Measurements from ENCODE around the gene CRK.

Gene CRK

DNA sequence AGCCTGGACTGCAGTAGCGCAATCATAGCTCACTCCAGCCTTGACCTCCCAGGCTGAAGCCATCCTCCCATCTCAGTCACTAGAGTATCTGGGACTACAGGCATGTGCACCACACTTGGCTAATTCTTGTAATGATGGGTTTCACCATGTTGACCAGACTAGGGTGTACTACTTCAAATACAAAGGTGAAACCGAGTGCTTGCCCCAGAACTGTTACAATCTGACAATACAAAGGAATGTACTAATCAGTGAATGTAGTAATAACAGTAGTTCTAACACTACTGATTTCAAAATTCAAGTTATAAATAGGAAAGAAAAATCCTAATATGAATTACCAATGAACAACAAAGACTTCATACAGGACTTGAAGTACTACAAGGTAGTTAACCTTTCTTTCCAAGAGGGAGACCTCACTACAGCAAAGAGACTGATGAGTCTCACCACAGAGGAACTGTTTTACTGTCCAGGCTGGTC, 24.4 kb downstream of the CRK start:
- no peaks in the 10 kb centered on the region for H3K9me3 ChIP-seq (ENCODE audit: severe bottlenecking)
- no peaks in the 10 kb centered on the region for H3K27me3 ChIP-seq (ENCODE audit: insufficient read depth, poor library complexity, severe bottlenecking)
- TF ChIP-seq CTCF (IDR thresholded peaks at IDR 0.05; ENCODE audit: poor library complexity, severe bottlenecking), result no peak
- no peak overlapping the region for H3K4me3 ChIP-seq (ENCODE audit: severe bottlenecking)
- H3K36me3 ChIP-seq (ENCODE audit: low read depth), result peaks cover 54% of the 10 kb centered on the region
- DNase-seq (ENCODE audit: low spot score) (no peak), ATAC-seq (ENCODE audit: low read depth) (no peak)
- H3K4me1 ChIP-seq (ENCODE audit: insufficient read depth, poor library complexity, severe bottlenecking), result no peaks in the 10 kb centered on the region
- H3K27ac ChIP-seq (ENCODE audit: poor library complexity, severe bottlenecking), result no peak overlapping the region

DNA sequence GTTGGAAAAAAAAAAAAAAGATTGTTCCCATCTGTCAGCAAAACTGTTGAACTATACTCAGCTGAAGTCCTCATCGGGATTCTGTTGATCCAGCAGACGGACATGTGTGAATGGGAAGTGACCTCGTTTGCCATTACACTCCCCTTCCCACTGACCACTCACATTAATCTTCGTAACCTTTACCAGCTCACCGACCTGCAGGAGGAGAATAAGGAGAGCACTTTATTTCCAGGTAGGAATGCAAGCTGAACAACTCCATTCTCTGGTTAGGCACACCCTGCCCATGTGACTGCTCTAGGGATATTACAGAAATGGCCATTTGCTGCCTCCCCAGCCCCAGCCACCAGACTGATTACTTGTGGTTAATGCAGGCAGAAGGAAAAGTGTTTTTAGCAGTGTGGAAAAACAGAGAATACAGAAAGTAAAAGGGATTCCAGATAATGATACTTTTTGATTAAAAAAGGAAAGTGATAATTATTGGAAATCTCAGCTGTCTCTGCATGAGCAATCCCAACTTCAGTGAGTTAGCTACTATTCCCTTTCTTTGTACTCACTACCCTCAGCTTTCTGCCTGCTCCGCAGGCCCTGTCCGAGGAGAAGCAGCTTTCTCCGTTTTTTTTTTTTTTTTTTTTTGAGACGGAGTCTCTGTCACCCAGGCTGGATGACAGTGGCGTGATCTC, 32.4 kb downstream of the CRK start:
- peak overlapping the region; percentile 71 for H3K27ac ChIP-seq (ENCODE audit: poor library complexity, severe bottlenecking)
- TF ChIP-seq CTCF (IDR thresholded peaks at IDR 0.05; ENCODE audit: poor library complexity, severe bottlenecking), result no peak
- no peak overlapping the region for H3K4me3 ChIP-seq (ENCODE audit: severe bottlenecking)
- peaks cover 41% of the 10 kb centered on the region for H3K36me3 ChIP-seq (ENCODE audit: low read depth)
- DNase-seq (ENCODE audit: low spot score), result no peak
- H3K4me1 ChIP-seq (ENCODE audit: insufficient read depth, poor library complexity, severe bottlenecking), result peaks cover 13% of the 10 kb centered on the region
- no peak for ATAC-seq (ENCODE audit: low read depth)
- no peaks in the 10 kb centered on the region for H3K27me3 ChIP-seq (ENCODE audit: insufficient read depth, poor library complexity, severe bottlenecking)
- H3K9me3 ChIP-seq (ENCODE audit: severe bottlenecking), result no peaks in the 10 kb centered on the region

- Histone ChIP-seq H3K27me3 (ENCODE audit: insufficient read depth, poor library complexity, severe bottlenecking) (no peaks in the 10 kb centered on the region), H3K4me1 (ENCODE audit: insufficient read depth, poor library complexity, severe bottlenecking) (peaks cover 13% of the 10 kb centered on the region), H3K4me3 (ENCODE audit: severe bottlenecking) (no peak overlapping the region), H3K36me3 (ENCODE audit: low read depth) (peaks cover 41% of the 10 kb centered on the region), H3K9me3 (ENCODE audit: severe bottlenecking) (no peaks in the 10 kb centered on the region), H3K27ac (ENCODE audit: poor library complexity, severe bottlenecking) (peak overlapping the region; percentile 71)
- DNase-seq (ENCODE audit: low spot score), result peak; percentile 75
- ATAC-seq (ENCODE audit: low read depth), result peak; percentile 98
- no peak for TF ChIP-seq CTCF (IDR thresholded peaks at IDR 0.05; ENCODE audit: poor library complexity, severe bottlenecking)
Observed at GRCh38 chr17:1422885-1423284, 33.1 kb downstream of the CRK start.

DNA sequence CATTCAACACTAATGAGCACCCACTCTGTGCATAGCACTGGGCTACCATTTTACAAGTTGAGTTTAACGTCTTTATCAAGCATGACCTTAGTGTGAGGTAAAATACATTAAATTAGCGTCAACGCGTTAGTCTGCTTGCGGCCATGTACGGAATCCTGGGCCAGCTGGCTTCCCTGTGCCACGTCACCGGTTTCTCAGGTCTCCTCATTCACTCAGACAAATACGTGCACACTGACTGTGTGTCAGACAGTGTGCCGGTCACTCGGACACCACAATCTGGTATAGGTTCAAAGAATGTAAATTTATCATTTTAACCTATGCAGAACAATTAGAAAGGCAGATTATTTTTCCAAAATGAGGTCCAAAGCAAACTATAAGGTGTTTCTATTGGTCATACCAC, 34.6 kb downstream of the CRK start:
- H3K4me1 ChIP-seq (ENCODE audit: insufficient read depth, poor library complexity, severe bottlenecking), result peaks cover 13% of the 10 kb centered on the region
- no peak for DNase-seq (ENCODE audit: low spot score)
- ATAC-seq (ENCODE audit: low read depth), result no peak
- no peak for TF ChIP-seq CTCF (IDR thresholded peaks at IDR 0.05; ENCODE audit: poor library complexity, severe bottlenecking)
- no peaks in the 10 kb centered on the region for H3K9me3 ChIP-seq (ENCODE audit: severe bottlenecking)
- no peaks in the 10 kb centered on the region for H3K27me3 ChIP-seq (ENCODE audit: insufficient read depth, poor library complexity, severe bottlenecking)
- H3K4me3 ChIP-seq (ENCODE audit: severe bottlenecking), result no peak overlapping the region
- H3K36me3 ChIP-seq (ENCODE audit: low read depth), result peaks cover 37% of the 10 kb centered on the region
- H3K27ac ChIP-seq (ENCODE audit: poor library complexity, severe bottlenecking), result peak overlapping the region; percentile 71

DNA sequence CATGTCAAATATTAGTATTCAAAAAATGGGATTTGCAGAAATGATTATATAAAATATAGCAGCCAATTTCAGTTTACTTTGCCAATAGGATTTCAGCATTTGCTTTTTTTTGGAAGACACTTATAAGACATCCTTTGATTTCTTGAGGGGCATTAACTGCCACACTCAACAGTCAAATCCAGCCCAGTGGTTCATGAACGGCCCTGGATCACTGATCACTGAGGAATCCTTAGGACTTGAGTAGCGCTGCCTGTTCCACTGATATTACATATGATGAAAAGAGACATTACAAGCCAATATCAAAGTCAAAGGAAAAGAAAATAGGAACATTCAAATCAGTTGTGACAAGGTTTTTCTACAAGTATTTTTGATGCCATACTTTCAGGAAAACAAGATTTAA, 35.1 kb downstream of the CRK start:
- peaks cover 13% of the 10 kb centered on the region for H3K4me1 ChIP-seq (ENCODE audit: insufficient read depth, poor library complexity, severe bottlenecking)
- peaks cover 37% of the 10 kb centered on the region for H3K36me3 ChIP-seq (ENCODE audit: low read depth)
- no peak overlapping the region for H3K27ac ChIP-seq (ENCODE audit: poor library complexity, severe bottlenecking)
- no peak overlapping the region for H3K4me3 ChIP-seq (ENCODE audit: severe bottlenecking)
- TF ChIP-seq CTCF (IDR thresholded peaks at IDR 0.05; ENCODE audit: poor library complexity, severe bottlenecking), result no peak
- H3K9me3 ChIP-seq (ENCODE audit: severe bottlenecking), result no peaks in the 10 kb centered on the region
- ATAC-seq (ENCODE audit: low read depth) (no peak), DNase-seq (ENCODE audit: low spot score) (no peak)
- H3K27me3 ChIP-seq (ENCODE audit: insufficient read depth, poor library complexity, severe bottlenecking), result no peaks in the 10 kb centered on the region

Data from RWPE2 (cell line).